ENCODE results near the gene SEZ6. TPM values are rescaled to one million over a fixed set of nuclear protein-coding genes. Genes with fewer than 3 reads are reported as not detected.

The SEZ6 gene
- total and polyA plus RNA-seq, 2 of the 4 experiments (the other 2 are of a cell fraction), result not detected

DNA sequence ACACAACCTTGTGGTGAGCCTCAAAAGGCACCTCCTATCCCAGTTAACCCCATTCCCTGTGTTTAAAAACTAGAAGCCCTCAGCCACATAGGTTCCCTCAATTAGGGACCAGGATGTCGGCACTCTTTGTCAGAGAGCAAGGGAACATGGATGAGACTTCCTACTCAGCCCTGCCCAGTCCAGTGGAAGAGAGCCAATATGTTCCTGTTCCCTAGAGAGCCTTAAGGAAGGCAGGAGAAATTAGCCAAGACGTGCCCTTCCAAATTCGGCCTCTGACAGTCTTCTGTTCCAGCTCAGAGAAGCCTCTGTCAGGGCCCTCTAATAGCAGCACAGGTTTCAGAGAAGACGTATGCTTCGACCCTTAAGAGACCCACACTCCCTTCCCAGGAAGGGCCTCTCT is 88.4 kb downstream of the SEZ6 start:
- no peak overlapping the region for H3K4ac ChIP-seq (ENCODE audit: low read depth, low read length)
- in situ Hi-C loops (cut with MboI; ENCODE audit: low sequenced_read_pairs) (no loop called here), dilution Hi-C loops (cut with HindIII; ENCODE audit: low sequenced_read_pairs, unreplicated experiment) (no loop called here), intact Hi-C loops (cut with micrococcal nuclease) (no loop called here)
- H2BK5ac ChIP-seq (ENCODE audit: low read depth, low read length, poor library complexity, severe bottlenecking), result no peak overlapping the region
- no peak overlapping the region for H4K8ac ChIP-seq (ENCODE audit: low read depth in 2 of 2, low read length in 2 of 2)
- no peaks in the 10 kb centered on the region for H3K9me1 ChIP-seq (ENCODE audit: insufficient read depth, low read length)
- ATAC-seq (ENCODE audit: low read depth) (no peak), DNase-seq (no peak)
- no peak overlapping the region for H3K56ac ChIP-seq (ENCODE audit: extremely low read depth, insufficient read depth, low read length)
- H3K18ac ChIP-seq (ENCODE audit: low read depth, low read length), result no peak overlapping the region
- H3K4me3 ChIP-seq (ENCODE audit: insufficient read depth, low read depth, low read length), result no peak overlapping the region
- POLR2A ChIA-PET (ENCODE audit: unreplicated experiment), result no interaction called here
- no TSS peak for BruUV-seq (replicated peaks)
- peaks cover 59% of the 10 kb centered on the region for H3K36me3 ChIP-seq (ENCODE audit: control insufficient read depth, insufficient read depth, low read length)
- H2BK15ac ChIP-seq (ENCODE audit: low read depth, low read length), result no peak overlapping the region
- CTCF ChIA-PET, result no interaction called here
- H3K14ac ChIP-seq (replicated peaks; ENCODE audit: low read depth, low read length), result no peak overlapping the region
- no CpG with 5 or more reads among the region's 5 CpGs for WGBS, 2 experiments (ENCODE audit: extremely low coverage in 2 of 2, insufficient read length in 1 of 2)
- peaks cover 27% of the 10 kb centered on the region; the same call in 1 of the 2 replicates for H4K20me1 ChIP-seq (ENCODE audit: insufficient read depth, low read length)
- H3K9me3 ChIP-seq (ENCODE audit: control insufficient read depth, insufficient read depth, low read length), result no peaks in the 10 kb centered on the region
- H2BK120ac ChIP-seq (ENCODE audit: low read depth, low read length), result no peak overlapping the region
- H2AK5ac ChIP-seq (ENCODE audit: low read depth, low read length), result no peak overlapping the region
- H2AFZ ChIP-seq (replicated peaks; ENCODE audit: low read length, poor library complexity), result no peak overlapping the region
- H3K23ac ChIP-seq (ENCODE audit: low read depth, low read length), result no peak overlapping the region
- no peak overlapping the region for H3K27ac ChIP-seq (ENCODE audit: insufficient read depth, low read length)
- no peaks in the 10 kb centered on the region for H3K4me1 ChIP-seq (ENCODE audit: control insufficient read depth, insufficient read depth, low read length)
- no peaks in the 10 kb centered on the region for H3K27me3 ChIP-seq (ENCODE audit: control insufficient read depth, insufficient read depth, low read length)
- H3K79me1 ChIP-seq (ENCODE audit: low read depth in 1 of 2, low read length in 2 of 2), result peaks cover 45 to 55% of the 10 kb centered on the region in 2 experiments
- H2AK9ac ChIP-seq (replicated peaks; ENCODE audit: low read depth, low read length, poor library complexity), result no peak overlapping the region
- H4K91ac ChIP-seq (ENCODE audit: insufficient read depth, low read depth, low read length), result no peak overlapping the region
- H4K5ac ChIP-seq (ENCODE audit: low read depth, low read length), result no peak overlapping the region
- H2BK20ac ChIP-seq (ENCODE audit: low read depth, low read length), result no peak overlapping the region
- TF ChIP-seq SMC3 (IDR thresholded peaks at IDR 0.05; ENCODE audit: low read depth, low read length), result no peak
- no peak for TF ChIP-seq MXI1 (IDR thresholded peaks at IDR 0.05; ENCODE audit: borderline replicate concordance, low read depth, low read length)
- no peak for TF ChIP-seq RCOR1 (IDR thresholded peaks at IDR 0.05; ENCODE audit: insufficient replicate concordance, low read length)
- TF ChIP-seq, protein P1, sequence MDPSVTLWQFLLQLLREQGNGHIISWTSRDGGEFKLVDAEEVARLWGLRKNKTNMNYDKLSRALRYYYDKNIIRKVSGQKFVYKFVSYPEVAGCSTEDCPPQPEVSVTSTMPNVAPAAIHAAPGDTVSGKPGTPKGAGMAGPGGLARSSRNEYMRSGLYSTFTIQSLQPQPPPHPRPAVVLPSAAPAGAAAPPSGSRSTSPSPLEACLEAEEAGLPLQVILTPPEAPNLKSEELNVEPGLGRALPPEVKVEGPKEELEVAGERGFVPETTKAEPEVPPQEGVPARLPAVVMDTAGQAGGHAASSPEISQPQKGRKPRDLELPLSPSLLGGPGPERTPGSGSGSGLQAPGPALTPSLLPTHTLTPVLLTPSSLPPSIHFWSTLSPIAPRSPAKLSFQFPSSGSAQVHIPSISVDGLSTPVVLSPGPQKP (IDR thresholded peaks at IDR 0.05; ENCODE audit: borderline replicate concordance, low read depth, low read length), result no peak
- TF ChIP-seq CTCF (conservative IDR thresholded peaks at IDR 0.05; ENCODE audit: low read depth, low read length), result no peak
- no peak for TF ChIP-seq FOS (IDR thresholded peaks at IDR 0.05; ENCODE audit: low read depth, low read length)
- TF ChIP-seq CEBPB (IDR thresholded peaks at IDR 0.05; ENCODE audit: low read depth, low read length), result no peak
- TF ChIP-seq NFE2L2 (IDR thresholded peaks at IDR 0.05; ENCODE audit: low read depth, low read length), result no peak
- TF ChIP-seq POLR2A (IDR thresholded peaks at IDR 0.05; ENCODE audit: low read depth, low read length), result no peak
- no peak for TF ChIP-seq MAZ (IDR thresholded peaks at IDR 0.05; ENCODE audit: borderline replicate concordance, low read depth, low read length)
- no peak for TF ChIP-seq RAD21 (IDR thresholded peaks at IDR 0.05; ENCODE audit: low read length)
- no peak for TF ChIP-seq RFX5 (IDR thresholded peaks at IDR 0.05; ENCODE audit: low read depth, low read length)
- TF ChIP-seq MAFK (IDR thresholded peaks at IDR 0.05; ENCODE audit: low read depth, low read length), result no peak
- no peak for TF ChIP-seq BHLHE40 (IDR thresholded peaks at IDR 0.05; ENCODE audit: low read depth, low read length)
- TF ChIP-seq CHD1 (IDR thresholded peaks at IDR 0.05; ENCODE audit: low read depth, low read length), result no peak
- H3K9ac ChIP-seq (ENCODE audit: low read depth, low read length), result no peak overlapping the region
- no peak overlapping the region for H3K4me2 ChIP-seq (ENCODE audit: low read depth, low read length)
